GM18870 (cell line): Measurements from ENCODE around the gene FAM174C.

Experiments used
- ATAC-seq: cut with Tn5 transposase; IDR thresholded peaks from one replicate; pipeline ENCODE4 v1.9.1; 2021; ENCODE audit warnings: moderate library complexity; ENCODE audit not compliant: unreplicated experiment

Gene FAM174C

GRCh38 chr19:1284979-1285736 lies 9.8 kb downstream of the FAM174C start:
- ATAC-seq: no peak

DNA sequence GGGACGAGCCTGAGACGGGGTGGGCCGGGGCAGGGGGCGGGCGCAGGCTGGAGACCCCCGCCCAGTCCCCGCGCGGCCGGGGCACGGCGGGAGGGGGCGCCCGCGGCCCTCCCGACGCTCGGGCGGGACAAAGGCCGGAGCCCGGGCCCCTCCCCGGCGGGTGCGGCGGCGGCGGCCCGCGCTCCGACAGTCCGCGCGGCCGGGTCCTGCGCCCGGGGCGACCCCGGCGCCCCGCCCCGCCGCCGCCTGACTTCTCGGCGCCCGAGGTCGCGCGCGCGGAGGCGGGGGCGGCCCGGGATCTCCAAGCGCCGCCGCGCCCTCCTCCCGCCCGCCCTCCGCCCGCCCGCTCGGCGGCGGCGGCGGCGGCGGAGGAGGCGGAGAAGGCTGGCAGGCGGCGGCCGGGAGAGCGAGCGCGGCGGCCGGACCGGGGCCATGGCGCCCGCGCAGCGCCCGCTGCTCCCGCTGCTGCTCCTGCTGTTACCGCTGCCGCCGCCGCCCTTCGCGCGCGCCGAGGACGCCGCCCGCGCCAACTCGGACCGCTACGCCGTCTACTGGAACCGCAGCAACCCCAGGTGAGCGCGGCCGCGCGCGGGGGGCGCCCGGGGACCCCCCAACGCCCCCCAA lies 10.5 kb downstream of the FAM174C start, which contains the start of gene EFNA2:
Gene EFNA2 (plus strand): TSS at position 137 of the 624 bp plus-strand sequence. CDS start 296 bp downstream, at position 433.
- no peak for ATAC-seq

- no peak for ATAC-seq
Observed at GRCh38 chr19:1286487-1287353, 11.4 kb downstream of the FAM174C start.

GRCh38 chr19:1287354-1288225 lies 12.3 kb downstream of the FAM174C start:
- ATAC-seq: no peak

DNA sequence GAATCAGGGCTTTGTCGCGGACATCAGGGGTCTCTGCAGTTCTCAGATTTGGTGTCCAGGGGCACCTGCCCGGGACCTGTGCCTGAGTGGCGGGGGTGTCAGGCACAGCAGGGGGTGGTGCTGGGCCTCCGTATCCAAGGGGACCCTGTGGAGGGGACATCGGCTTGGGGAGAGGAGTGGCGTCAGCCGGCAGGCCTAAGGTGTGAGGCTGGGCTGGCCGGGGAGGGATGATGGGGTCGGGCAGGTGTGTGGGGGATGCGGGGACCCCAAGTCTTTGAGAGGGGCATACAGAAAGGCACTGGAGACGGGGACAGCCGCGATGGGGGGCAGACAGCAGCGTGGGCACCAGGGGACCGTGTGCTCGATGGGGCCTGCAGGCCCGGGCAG lies 12.9 kb downstream of the FAM174C start:
- no peak for ATAC-seq

DNA sequence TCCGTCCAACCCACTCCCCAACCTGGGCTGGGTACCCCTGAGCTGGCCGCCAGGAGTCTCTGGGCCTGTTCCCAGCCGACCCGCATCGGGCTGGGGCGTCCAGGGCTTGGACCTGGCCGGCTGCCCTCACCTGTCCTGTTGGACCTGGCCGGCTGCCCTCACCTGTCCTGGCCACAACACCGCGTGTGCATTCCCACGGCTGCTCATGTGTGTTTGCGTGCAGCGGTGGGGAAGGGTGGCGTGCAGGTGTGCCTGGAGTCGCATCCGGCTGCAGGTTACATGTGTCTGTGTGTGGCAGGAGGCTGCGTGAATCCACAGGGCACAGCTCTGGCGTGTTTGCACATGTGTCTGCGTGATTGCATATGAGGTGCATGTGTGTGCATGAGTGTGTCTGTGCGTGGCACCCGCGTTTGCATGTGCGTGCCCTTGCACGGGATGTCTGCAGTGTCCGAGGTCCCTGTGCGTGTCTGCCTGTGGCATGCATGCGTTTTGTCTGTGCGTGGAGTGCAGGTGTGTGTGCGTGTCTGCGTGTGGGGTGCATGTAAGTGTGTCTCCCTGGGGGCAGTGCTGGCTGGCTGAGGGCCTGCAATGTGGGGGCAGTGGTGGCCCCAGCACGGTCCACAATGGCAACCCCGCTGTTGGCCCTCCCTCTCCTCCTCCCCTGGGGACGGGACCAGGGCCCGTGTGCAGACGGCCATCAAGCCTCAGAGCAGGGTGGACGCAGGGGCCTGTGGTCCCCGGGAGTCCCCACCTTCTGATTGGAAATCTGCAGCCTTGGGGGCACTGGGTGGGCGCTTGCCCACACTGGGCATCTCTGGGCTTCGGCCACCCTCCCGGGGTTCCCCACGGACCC lies 13.7 kb downstream of the FAM174C start:
- ATAC-seq: no peak

DNA sequence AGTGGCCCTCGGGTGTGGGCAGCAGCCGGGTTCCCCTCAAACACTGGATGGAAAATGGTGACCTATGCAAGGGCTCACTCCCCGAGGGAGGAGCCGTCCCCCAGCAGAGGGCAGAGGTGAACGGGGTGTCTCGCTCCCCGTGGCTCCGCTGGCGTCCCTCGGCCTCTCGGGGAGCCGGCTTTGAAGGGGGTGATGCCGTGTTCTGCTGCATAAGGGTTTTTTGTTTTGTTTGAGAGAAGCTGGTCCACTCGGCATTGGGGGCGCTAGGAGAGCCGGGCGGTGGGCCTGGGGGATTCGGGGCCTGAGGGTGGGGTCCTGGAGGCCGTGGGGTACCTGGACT lies 14.3 kb downstream of the FAM174C start:
- no peak for ATAC-seq

- ATAC-seq: no peak
Observed at GRCh38 chr19:1290196-1290702, 14.9 kb downstream of the FAM174C start.

- no peak for ATAC-seq
Observed at GRCh38 chr19:1290703-1291651, 15.6 kb downstream of the FAM174C start.

GRCh38 chr19:1291761-1292418 lies 16.6 kb downstream of the FAM174C start:
- ATAC-seq: no peak

GRCh38 chr19:1292419-1293151 lies 17.3 kb downstream of the FAM174C start:
- ATAC-seq: no peak

DNA sequence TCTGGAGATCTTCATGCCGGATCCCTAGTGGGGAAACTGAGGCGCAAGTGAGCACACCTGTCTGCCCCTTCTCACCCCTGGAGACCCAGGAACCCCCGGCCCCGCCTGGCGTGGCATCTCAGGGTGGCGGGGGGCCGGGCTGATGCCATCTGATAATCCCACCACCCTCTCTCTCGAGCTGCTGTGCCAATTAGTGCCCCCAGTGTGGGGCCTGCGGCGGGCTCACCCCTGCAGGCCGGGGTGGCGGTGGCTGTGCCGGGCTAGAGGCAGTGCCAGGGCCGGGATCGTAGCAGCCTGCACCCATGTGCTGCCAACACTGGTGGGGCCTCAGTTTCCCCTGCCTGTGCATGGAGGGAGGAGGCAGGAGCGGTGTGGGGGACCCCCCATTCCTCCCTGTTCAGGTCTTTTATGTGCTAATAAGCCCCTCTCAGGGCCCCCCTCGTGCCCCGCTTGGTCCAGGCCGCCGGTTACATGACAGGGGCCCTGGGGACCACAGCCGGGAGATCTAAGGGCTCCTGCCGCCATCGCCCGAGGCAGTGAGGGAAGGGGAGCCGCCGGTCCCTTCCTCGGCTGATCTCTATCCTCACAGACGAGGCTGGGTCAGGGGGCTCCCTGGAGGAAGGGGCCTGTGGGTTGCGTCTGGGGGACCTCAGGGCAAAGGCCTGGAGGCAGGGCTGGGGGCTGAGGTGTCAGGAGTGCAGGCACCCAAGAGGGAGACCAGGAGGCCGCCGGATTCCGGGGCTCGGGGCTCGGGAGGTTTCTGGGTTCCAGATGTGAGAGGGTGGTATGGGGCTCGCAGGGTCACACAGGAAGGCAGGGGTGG lies 18.7 kb downstream of the FAM174C start:
- ATAC-seq: no peak

- ATAC-seq: no peak
Observed at GRCh38 chr19:1294688-1295087, 19.4 kb downstream of the FAM174C start.

DNA sequence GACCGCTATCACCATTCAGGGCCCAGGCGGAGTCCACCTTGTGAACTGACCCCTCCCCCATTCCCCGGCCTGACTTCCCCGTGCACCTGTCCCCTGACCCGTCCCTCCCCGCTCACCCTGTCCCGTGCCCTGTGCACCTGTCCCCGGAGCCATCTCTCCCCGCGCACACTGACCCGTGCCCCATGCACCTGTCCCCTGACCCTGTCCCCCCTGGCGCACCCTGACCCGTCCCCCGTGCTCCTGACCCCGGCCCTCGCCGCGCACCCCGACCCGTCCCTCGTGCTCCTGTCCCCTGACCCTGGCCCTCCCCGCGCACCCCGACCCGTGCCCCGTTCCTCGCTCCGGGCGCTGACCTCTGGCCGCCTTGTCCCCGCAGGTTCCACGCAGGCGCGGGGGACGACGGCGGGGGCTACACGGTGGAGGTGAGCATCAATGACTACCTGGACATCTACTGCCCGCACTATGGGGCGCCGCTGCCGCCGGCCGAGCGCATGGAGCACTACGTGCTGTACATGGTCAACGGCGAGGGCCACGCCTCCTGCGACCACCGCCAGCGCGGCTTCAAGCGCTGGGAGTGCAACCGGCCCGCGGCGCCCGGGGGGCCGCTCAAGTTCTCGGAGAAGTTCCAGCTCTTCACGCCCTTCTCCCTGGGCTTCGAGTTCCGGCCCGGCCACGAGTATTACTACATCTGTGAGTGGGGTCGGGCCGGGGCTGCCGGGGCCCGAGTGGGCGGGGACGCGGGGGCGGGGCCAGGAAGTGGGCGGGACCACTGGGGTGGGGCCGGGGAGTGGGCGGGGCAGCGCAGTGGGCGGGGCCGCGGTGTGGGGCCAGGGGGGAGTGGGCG lies 20.1 kb downstream of the FAM174C start:
- ATAC-seq: no peak

GRCh38 chr19:1296078-1296477 lies 20.7 kb downstream of the FAM174C start:
- no peak for ATAC-seq
